ENCODE data around the gene ABHD18.
A peak's percentile ranks its signal among the peaks of the same experiment; 100 is the strongest.
"Not testable (repeated sequence)": the region's sequence is repeated elsewhere in the genome, so short reads cannot be mapped to it uniquely, and the experiment has no call there.

ABHD18 gene

GRCh38 chr4:127993151-127993550 is 27.9 kb downstream of the ABHD18 start:
- no peak for DNase-seq (ENCODE audit: low read depth in 2 of 2)

- no peak for DNase-seq (ENCODE audit: low read depth in 2 of 2)
Measured at GRCh38 chr4:127995776-127996175, 30.6 kb downstream of the ABHD18 start.

GRCh38 chr4:127996521-127996920 is 31.3 kb downstream of the ABHD18 start:
- not testable (repeated sequence) for DNase-seq (ENCODE audit: low read depth in 2 of 2)

GRCh38 chr4:127997534-127998388 is 32.6 kb downstream of the ABHD18 start:
- no peak for DNase-seq (ENCODE audit: low read depth in 2 of 2)

GRCh38 chr4:128006592-128006991 is 41.4 kb downstream of the ABHD18 start:
- no peak for DNase-seq (ENCODE audit: low read depth in 2 of 2)

GRCh38 chr4:128009428-128009827 is 44.2 kb downstream of the ABHD18 start:
- DNase-seq (ENCODE audit: low read depth in 2 of 2): no peak

GRCh38 chr4:128025319-128025718 is 60.1 kb downstream of the ABHD18 start:
- no peak for DNase-seq (ENCODE audit: low read depth in 2 of 2)

- DNase-seq (ENCODE audit: low read depth in 2 of 2): no peak
Measured at GRCh38 chr4:128029907-128030306, 64.7 kb downstream of the ABHD18 start.

GRCh38 chr4:128031756-128032384 is 66.7 kb downstream of the ABHD18 start:
- DNase-seq (ENCODE audit: low read depth in 2 of 2): no peak

GRCh38 chr4:128039568-128039967 is 74.4 kb downstream of the ABHD18 start:
- no peak for DNase-seq (ENCODE audit: low read depth in 2 of 2)

- DNase-seq (ENCODE audit: low read depth in 2 of 2): not testable (repeated sequence)
Measured at GRCh38 chr4:128047019-128047418, 81.8 kb downstream of the ABHD18 start.

- not testable (repeated sequence) for DNase-seq (ENCODE audit: low read depth in 2 of 2)
Measured at GRCh38 chr4:128047514-128047913, 82.3 kb downstream of the ABHD18 start.

GRCh38 chr4:128051229-128051628 is 86.0 kb downstream of the ABHD18 start:
- DNase-seq (ENCODE audit: low read depth in 2 of 2): not testable (repeated sequence)

GRCh38 chr4:128054907-128055306 is 89.7 kb downstream of the ABHD18 start:
- not testable (repeated sequence) for DNase-seq (ENCODE audit: low read depth in 2 of 2)

- not testable (repeated sequence) for DNase-seq (ENCODE audit: low read depth in 2 of 2)
Measured at GRCh38 chr4:128055441-128056206, 90.4 kb downstream of the ABHD18 start.

- DNase-seq (ENCODE audit: low read depth in 2 of 2): no peak
Measured at GRCh38 chr4:128056396-128056795, 91.2 kb downstream of the ABHD18 start.

- DNase-seq (ENCODE audit: low read depth in 2 of 2): no peak
Measured at GRCh38 chr4:128060121-128060698, 95.0 kb downstream of the ABHD18 start.

- DNase-seq (ENCODE audit: low read depth in 2 of 2): peak; percentile 75 to 91
Measured at GRCh38 chr4:128060699-128061565, 95.7 kb downstream of the ABHD18 start, which contains the start of gene LARP1B. Gene LARP1B, plus strand, starts transcription at chr4:128061312. Its CDS starts 13,640 bp downstream, at chr4:128074952.

GRCh38 chr4:128061566-128062536 is 96.6 kb downstream of the ABHD18 start:
- peak; percentile 22 to 33 for DNase-seq (ENCODE audit: low read depth in 2 of 2)

GRCh38 chr4:128066453-128066820 is 101.2 kb downstream of the ABHD18 start:
- DNase-seq (ENCODE audit: low read depth in 2 of 2): not testable (repeated sequence)
